NCI-H345 treated with DMSO at 0.1 percent for 48 hours (cell line): Measurements from ENCODE around the gene TACC2.
"Not testable (repeated sequence)": the region's sequence is repeated elsewhere in the genome, so short reads cannot be mapped to it uniquely, and the experiment has no call there.

Source experiments
- DNase-seq: peaks from one replicate; lab custom pipeline; 2025; ENCODE audit not compliant: unreplicated experiment; lab: John Stamatoyannopoulos, UW

TACC2 gene

DNA sequence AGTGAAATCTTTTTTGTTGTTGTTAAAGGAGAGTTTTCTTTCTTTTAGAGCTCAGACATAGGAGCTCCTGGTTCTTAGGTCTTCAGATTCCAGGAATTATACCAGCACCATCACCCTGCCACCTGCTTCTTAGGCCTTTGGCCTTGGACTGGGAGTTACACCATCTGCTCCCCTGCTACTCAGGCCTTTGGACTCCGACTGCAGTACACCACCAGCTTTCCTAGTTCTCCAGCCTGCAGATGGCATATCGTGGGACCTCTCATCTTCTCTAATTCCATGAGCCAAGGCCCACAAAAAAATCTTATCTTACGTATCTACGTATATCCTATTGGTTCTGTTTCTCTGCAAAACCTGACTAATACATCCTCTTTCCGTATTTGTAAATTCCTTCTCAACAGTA lies 5.1 kb upstream of the TACC2 start:
- DNase-seq: no peak

DNA sequence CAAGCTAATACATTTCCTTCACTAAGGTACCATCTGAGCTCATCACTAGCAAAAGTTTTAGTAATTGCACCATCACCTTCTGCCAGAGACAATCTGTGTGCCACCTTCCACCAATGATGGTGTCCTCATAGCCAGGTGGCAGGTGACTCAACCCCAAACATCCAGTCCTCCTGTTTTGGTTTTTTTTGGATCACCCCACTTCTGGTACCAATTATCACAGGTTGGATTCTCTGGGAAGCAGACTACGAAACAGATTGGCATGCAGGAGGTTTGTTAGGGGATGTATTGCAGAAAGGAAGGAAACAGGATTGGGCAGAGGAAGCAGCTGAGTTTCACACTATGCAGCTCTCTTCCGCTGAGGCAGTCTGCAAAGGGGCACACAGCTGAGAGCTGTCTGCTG lies 4.5 kb upstream of the TACC2 start:
- no peak for DNase-seq

DNA sequence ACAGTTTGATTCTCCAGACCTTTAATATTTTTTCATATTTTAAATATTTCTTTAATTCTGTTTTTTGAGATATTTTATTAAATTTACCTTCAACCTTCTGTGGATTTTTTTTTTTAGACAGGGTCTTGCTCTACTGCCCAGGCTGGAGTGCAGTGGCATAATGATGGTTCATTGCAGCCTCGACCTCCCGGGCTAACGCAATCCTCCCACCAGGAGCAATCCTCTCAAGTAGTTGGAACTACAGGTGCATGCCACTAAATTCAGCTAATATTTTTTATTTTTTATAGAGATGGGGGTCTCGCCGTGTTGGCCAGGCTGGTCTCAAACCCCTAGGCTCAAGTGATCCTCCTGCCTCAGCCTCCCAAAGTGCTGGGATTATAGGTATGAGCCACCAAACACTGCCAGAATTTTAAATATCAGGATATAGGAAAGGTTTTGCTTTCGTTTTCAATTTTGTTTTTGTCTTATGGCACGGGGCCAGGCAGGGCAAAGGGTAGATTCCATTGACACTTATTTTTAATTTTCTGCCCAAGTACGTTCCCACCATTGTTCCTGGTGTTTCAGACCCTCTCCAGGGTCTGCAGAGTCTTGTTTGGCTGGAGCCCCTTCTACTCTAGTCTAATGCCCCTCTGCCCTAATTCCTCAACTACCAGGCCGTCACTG lies 1.2 kb downstream of the TACC2 start:
- DNase-seq: no peak

DNA sequence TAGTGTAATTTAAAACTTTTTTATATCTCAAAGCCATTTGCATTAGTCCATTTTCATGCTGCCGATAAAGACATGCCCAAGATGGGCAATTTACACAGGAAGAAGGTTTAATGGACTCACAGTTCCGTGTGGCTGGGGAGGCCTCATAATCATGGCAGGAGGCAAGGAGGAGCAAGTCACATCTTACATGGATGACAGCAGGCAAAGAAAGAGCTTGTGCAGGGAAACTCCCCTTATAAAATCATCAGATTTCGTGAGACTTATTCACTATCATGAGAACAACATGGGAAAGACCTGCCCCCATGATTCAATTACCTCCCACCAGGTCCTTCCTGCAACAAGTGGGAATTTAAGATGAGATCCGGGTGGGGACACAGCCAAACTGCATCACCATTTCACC lies 2.8 kb downstream of the TACC2 start:
- DNase-seq: not testable (repeated sequence)

DNA sequence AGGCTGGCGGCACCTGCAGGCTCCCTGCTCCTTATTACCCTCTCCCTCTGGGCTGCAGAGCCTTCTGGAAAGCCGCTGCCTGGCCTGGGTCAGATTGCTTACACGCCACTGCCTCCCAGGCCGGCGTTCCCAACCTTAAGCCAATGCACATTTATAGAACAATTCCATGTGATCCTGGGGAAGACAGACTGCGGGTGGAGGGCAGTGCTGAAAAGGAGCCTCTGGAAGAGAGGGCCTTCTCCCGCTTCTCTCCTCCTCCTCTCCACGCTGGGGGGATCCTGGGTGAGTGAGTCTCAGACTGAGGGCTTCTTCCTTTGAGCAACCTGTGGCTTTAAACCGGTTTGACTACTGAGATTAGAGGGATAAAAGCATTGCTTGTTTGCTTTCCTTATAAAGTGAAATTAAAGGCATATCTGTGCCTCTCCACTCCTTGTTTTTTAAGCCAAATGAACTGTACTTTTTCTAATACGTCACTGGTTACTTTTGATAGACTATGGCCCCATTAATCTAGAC lies 5.5 kb downstream of the TACC2 start:
- DNase-seq: no peak

DNA sequence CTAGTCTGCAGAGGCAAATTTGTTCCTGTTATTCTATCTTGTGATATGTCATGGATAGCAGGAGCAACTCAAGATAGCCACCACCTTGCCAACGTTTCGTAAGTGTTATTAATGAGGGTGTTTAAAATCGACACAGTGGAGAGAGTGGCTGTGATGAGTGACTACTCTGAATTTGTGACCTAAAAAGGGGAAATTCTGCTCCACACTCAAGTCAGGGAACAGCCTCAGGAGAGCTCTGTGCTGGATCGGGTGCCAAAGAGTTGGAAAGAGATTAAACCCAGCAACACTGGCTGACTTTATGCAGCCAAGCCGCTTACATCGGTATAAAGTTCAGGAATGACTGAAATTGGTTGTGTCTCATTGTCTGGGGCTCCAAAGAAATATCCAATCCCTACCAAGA lies 9.5 kb downstream of the TACC2 start:
- no peak for DNase-seq

DNA sequence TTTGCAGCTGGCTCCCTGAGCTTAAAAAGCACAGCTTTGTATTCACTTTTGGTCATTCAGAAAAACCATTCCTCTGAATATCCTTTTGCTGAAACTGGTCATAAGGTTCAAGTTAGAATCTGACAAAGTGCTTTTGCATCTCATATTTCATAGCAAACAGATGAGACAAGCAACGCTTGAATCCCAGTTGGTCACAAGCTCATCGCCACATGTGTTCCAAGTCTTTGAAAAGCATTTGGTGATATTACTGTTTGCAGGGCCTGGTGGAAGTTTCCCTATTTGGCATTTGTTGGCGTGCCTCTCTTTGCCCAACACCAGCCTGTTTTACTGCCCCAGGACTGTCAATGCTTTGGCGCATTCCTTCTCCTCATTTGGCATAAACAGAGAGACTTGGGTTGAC lies 10.3 kb downstream of the TACC2 start:
- DNase-seq: no peak

DNA sequence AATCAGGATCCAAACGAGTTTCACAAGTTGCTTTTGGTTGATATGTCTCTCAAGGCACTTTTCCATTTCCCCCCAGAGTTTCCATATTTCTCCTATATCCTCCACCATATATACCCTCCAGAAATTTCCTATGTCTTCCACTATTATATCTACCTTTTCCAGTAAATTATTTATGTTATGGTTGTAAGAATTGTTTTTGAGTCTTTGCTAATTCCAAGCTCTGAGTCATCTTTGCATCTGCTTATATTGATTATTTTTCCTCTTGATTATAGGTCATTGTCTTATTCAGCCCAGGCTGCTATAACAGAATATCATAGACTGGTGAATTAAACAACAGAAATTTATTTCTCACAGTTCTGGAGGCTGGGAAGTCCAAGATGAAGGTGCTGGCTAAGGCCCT lies 12.7 kb downstream of the TACC2 start:
- no peak for DNase-seq

DNA sequence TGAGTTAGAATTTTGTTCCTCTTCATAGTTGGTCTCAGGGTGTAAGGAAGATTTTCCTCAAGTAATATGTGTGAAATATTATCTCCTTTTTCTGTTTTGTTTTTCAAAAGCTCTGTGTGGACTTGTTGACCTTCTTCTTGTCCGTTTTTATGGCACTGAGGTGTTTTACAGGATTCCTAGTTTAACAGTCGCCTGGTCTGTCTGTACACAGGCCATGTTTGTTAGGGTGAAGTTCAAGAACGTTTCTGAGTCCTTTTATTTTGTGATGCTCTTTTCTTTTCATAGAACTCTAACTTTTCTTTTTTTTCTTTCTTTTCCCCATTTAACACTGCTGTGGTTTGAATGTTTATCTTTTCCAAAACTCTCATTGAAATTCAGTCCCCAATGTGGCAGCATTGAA lies 18.5 kb downstream of the TACC2 start:
- no peak for DNase-seq

DNA sequence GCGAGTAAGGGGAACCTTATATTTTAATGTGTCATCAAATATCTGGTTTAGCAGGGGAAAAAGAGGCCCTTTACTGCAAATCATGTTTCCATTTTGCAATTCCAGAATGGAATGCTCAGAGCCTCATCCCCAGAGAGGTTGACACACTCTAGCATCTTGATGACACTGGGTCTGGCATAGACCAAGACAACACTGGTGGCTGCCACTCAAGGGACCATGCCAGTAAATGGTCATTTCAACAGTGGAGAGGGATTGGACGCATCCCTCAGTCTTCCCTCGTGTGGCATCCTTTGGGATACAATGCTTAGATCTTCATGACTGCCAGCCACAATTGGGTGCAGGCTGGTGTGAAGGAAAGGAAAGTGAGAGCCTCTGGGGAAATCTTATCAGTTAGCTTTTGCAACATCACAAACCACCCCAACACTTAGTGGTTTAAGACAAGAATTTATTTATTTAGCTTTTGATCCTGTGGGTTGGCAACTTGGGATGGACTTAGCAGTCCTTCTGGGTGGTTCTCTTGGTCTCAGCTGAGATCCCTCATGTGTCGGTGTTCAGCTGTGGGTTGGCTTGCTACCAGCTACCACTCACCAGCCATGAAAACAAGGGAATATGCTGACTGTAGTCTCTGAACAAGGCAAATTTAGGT lies 21.6 kb downstream of the TACC2 start:
- no peak for DNase-seq

DNA sequence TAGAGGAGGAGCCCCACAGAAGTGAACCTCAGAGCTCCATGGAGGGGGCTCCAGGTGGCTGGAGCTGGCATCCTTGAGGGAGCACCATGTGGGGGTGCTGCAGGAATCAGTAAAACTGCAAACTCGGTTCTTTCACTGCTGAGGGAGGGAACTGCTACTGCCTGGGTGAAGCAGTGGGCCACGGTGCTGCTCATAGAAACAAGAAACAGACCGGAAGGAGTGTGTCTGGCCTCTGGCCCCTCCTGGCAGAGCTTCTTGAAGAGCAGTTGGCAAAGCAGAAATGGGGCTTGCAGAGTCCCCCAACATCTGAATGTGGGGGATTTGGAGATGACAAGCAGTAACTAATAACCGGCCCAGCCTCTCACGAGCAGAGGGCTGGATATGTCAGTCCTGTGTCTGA lies 23.8 kb downstream of the TACC2 start:
- DNase-seq: no peak

DNA sequence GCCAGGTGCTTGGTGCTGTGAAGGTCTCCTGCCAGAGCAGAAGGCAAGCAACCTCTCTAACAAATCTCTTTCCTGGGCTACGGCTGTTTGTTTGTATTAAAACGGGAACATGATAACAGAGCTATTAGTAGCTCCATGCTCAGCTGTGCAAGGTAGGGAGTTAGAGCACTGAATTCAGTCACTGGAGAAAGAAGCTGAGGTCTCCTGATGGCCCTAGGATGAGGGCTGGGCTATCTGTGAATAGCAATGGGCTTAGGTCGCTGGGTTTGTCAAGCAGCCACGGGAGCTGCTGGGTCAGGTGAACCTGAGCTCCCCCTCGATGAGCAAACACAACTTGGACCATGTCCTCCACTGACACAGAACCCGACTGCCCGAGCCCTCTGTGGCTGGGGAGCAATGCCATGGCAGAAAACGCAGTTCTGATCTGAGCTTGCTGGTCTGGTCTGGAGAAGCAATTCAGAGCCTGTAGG lies 24.4 kb downstream of the TACC2 start:
- no peak for DNase-seq

DNA sequence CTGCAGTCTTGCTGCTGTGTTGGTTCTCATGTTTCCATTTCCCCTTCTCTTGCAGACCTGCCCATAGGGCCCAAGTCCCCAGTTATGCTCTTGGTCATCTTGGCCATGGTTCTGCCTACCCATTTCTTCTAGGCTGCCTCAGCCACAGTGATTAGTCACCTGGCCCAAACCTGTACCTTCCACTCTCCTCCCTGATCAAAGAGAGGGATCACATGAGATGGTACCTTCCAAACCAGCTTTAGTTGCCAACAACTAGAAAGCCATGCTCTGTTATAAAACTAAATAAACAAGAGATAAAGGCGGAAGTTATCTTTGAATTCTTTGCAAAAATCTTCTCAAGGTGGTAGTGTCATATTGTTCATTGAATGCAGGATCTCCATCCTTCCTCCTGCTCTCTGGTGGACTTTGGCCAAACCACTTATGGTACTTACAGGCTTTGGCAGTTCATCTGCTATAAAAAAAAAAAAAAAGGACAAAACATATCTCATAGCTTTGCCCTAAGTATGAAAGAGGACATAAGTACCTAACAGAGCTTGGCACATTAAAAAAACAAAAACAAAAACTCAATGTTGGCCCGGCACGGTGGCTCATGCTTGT lies 25.8 kb downstream of the TACC2 start:
- no peak for DNase-seq

DNA sequence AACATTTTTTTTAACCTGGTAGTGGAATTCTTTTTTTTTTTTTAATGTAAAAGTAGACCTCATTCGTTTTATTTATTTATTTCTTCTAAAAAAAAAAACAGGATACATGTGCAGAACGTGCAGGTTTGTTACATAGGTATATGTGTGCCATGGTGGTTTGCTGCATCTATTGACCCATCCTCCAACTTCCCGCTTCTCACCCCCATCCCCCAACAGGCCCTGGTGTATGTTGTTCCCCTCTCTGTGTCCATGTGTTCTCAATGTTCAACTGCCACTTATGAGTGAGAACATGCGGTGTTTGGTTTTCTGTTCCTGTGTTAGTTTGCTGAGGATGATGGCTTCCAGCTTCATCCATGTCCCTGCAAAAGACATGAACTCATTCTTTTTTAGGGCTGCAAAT lies 29.0 kb downstream of the TACC2 start:
- DNase-seq: not testable (repeated sequence)

DNA sequence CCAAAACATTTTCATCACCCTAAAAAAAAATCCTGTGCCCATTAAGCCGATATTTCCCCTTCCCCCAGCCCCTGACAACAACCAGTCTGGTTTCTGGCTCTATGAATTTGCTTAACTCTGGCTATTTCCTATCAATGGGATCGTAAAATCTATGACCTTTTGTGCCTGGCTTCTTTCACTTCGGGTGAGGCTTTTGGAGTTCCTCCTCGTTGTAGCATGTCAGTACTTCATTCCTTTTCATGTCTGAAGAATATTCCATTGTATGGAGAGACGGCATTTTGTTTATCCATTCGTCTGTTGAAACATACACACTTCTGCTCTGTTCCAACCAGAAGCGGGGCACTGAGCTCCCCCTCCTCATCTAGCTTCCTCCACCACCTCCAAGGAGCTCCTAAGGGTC lies 29.5 kb downstream of the TACC2 start:
- DNase-seq: no peak

DNA sequence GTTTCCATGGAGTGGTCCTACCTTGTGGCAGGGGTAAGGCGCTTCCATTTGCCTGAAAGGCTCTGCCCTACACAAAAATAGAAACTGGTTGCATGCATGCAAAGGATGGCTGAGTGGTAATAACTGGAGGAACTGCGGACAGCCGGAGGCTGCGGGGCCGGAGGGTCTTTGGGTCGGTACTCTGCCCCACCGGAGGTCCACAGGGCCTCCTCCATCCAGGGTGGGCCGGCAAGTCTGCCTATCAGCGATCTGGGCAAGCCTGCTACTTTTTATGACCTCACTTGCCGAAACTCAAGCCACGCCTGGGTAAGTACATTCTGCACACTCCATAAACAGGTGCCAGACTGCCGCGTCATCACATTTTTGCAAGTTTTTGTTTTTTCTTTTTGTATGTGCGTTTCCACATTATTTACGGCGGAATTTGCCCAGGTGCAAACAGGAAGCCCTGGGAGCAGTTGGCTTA lies 30.0 kb downstream of the TACC2 start:
- DNase-seq: no peak

DNA sequence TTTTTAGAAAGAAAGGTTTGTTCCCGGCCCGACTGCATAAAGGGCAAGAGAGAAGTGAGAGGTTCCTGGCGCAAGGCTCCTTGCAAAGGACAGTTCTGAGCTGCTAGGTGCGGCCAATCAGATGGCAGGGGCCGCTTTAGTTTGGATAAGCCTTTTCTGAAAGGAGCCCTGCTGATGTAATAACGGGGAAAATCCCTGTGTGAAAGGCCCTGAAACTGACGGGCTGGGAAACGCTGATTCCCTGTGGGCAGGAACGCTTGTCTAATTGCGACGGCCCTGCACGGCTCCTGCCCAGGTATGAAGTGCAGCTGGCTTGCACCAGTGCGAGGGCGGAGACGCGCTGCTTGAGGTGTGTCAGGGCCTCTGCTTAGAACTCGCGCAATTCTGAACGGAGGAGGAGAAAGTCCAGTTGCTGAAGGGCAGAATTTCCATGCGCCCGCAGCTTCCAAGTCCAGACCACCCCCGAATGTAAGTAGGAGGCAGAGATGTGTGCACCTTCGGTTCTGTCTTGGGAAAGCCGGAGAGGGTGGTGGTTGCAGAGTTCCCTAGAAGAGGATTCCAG lies 30.5 kb downstream of the TACC2 start:
- no peak for DNase-seq

DNA sequence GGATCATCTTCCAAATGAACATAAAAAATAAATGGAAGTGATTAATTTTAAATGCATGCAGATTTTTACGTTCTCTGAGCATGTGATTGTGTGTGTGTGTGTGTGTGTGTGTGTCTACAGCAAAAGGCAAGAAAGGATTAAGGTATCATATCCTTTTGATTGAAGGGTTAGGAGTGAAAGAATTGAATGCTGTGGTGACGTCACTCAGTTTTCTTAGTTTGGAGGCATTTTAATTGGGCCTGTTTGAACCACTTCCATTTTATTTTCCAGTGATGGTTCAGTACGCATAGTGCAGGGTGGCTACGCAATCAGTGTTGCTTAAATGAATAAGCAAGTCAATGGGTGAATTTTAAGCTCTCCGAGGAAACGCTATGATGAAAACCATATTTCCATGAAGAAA lies 31.3 kb downstream of the TACC2 start:
- DNase-seq: no peak

DNA sequence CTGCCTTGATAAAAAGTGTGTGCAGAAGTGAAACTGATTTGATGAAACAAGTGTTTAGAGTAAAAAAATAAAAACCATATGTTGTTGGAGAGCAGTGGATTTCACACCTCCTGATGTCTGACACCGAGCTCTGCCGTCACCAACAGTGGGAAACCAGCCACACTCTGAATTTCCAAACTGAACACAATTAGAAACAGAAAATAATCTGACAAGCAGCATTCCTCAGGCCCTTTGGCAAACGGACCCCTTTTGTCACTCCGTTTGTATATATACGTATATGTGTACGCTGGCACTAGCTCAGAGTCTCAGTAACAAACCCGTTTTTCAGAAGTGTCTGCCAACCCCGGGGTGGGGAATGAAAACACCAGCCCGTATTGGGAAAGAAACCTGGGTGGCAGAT lies 32.4 kb downstream of the TACC2 start:
- no peak for DNase-seq

DNA sequence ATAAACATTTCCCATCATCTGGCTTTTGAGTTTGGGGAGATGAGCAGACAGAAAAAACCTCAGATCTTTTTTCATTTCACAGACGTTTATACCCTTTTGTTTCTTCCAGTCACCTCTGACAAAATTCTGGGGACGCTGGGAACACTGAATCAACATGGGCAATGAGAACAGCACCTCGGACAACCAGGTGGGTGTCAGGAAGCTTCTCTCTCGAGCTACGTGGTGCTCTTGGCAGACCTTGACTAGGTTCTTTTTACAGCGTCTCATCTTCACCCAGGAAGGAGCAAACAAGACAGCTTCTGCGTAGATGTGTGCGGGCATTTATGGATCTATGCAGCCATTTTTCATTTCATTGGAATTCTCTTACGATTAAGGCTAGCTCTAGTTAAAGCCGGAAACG lies 32.9 kb downstream of the TACC2 start:
- no peak for DNase-seq

DNA sequence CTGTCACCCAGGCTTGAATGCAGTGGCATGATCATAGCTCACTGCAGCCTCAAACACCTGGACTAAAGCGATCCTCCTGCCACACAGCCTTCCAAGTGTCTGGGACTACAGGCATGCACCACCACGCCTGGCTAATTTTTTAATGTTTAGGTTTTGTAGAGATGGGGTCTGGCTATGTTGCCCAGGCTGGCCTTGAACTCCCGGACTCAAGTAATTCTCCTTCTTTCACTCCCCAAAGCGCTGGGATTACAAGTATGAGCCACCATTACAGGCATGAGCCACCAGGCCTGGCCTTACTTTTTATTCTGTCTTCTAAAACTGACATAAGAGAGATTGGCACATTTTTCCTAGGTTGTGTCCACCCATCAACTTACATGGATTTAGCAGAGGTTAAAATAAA lies 33.3 kb downstream of the TACC2 start:
- DNase-seq: no peak

DNA sequence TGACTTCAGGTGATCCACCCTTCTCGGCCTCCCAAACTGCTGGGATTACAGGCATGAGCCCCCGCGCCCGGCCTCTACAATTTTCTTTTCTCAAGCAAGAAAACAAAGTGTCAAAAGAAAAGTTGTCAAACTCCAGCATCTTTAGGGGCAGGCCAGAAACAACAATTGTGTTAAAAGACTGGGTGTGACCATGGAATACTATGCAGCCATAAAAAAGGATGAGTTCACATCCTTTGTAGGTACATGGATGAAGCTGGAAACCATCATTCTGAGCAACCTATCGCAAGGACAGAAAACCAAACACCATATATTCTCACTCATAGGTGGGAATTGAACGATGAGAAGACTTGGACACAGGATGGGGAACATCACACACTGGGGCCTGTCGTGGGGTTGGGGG lies 34.3 kb downstream of the TACC2 start:
- DNase-seq: not testable (repeated sequence)
